ENCODE data around the gene CIDEC.

The CIDEC gene

DNA sequence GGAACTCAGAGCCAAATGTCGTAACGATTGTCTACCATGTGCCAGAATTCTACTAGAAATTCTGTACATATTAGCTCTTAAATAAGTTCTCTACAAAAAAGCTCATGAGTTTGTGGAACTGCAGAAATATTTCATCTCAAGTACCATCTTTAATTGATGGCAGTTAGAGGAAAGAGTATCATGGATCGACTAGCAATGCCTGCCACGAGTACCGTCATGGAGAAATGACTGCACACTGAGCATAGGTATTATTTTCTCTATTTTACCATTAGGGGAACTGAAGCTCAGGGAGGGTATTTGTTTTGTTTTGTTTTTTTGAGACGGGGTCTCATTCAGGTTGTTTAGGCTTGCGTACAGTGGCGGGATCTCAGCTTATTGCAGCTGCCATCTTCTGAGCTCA, 39.0 kb downstream of the CIDEC start:
- no peak for DNase-seq

DNA sequence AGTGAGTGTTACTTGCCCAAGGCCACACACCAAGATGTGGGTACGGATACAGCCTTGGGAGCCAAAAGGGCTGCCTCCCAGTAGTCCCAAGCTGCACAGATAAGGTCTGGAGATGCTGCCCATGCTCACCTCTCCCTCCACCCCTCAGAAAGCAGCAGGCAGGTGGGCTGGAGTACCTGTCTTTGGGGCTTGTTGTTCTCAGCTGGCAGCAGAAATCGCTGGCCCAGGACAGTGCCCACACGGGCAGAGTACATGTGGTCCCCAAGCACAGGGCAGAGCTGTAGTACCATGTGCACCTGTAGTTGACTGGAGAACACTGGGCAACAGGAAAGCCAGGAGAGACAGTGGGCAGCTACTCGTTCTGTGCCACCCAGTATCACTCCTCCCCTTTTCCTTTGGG, 41.2 kb downstream of the CIDEC start:
- no peak for DNase-seq

DNA sequence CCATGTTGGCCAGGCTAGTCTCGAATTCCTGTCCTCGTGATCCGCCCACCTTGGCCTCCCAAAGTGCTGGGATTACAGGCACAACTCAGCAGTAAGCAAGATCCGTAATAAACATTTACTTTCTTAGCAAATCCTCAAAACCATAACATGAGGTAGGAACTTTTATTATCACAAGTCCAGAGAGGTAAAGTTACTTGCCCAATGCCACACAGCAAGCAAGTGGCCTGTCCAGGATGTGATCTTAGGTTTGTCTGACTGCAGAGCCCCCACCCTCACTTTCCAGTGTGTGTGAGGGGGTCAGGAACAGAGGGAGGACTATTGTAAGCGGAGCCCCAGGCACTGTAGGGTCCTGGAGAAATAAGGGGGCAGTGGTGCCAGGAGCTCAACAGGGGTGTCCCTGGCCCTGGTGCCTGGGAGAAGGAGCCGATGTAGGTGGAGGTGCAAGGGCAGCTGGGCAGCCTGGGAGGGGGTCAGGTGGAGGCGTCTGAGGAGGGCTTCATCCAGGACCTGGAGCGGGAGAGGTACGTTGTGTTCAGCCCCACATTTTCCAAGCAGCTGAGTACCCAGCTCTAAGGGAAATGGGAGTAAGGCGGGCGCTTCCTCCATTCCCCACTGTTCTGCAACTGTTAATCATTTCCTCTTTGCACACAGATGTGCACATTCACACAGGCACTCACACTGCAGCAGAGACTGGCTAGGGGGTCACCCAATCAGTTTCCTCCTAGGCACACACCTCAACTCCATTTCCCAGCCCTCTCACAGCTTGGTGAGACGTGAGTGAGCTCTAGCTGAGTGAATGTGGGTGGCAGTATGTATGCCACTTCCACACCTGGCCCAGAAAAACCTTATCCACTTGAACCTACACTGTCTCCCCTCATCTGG, 42.1 kb downstream of the CIDEC start:
- DNase-seq = no peak

DNA sequence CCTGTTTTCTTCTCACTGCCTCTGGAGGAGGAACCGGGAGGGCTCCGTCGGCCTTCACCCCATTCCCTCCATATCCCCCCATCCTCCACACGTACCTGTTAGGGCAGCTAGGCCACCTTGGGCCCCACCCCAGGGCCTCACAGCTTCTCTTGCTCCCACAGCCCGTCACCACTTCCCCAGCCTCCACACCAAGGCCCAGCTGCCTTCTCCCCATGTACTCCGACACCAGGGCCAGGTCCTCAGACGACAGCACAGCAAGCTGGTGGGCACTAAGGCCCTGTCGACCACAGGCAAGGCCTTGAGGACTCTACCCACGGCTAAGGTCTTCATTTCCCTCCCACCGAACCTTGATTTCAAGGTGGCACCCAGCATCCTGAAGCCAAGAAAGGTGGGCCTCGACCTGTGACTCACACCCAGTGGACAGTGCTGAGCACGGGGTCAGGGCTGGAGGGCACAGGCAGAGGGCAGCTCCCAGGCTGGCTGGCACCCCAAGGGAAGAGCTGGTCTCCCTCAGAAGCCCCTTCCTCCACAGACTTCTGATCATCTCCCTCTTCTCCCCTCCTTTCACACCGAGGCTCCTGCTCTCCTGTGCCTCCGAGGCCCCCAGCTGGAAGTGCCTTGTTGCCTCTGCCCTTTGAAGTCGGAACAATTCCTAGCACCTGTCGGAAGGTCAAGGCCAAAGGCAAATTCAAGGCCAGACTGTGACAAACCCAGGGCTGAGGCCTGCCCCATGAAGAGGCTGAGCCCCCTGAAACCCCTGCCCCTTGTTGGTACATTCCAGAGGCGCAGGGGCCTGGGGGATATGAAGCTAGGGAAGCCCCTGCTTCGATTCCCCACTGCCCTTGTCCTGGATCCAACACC, 45.3 kb downstream of the CIDEC start:
- DNase-seq = no peak

DNA sequence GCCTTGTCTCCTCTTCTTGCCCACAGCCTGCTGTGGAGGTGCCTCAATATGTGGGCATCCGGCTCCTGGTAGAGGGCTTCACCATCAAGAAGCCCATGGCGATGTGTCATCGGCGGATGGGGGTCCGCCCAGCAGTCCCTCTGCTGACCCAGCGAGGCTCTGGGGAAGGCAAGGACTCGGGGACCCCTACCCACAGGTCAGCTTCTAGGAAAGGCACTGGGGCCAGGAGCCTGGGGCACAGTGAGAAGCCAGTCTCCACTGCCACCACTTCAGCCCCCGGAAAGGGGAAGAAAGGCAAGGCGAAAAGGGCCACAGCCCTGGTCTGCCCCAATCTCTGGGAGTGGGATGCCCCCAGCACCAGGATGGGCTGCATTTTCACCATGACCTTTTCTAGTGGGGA, 47.0 kb downstream of the CIDEC start:
- no peak for DNase-seq

DNA sequence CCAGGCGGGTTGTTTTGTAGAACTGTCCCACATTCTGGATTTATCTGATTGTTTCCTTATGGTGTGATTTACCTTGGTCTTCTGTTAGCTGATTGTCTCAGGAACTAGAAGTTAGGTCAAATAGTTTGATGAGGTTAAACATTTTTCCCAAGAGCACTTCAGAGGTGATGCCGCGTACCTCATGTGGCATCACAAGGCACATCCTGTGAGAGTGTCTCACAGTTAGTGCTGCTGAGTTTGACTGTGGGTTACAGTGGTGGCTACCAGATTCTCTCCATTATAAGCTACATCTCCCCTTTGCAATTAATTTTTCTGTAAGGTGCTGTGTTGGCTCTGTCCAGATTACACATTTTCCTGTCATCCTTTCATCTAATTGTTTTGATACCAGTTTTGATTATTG, 48.8 kb downstream of the CIDEC start:
- DNase-seq = no peak

DNA sequence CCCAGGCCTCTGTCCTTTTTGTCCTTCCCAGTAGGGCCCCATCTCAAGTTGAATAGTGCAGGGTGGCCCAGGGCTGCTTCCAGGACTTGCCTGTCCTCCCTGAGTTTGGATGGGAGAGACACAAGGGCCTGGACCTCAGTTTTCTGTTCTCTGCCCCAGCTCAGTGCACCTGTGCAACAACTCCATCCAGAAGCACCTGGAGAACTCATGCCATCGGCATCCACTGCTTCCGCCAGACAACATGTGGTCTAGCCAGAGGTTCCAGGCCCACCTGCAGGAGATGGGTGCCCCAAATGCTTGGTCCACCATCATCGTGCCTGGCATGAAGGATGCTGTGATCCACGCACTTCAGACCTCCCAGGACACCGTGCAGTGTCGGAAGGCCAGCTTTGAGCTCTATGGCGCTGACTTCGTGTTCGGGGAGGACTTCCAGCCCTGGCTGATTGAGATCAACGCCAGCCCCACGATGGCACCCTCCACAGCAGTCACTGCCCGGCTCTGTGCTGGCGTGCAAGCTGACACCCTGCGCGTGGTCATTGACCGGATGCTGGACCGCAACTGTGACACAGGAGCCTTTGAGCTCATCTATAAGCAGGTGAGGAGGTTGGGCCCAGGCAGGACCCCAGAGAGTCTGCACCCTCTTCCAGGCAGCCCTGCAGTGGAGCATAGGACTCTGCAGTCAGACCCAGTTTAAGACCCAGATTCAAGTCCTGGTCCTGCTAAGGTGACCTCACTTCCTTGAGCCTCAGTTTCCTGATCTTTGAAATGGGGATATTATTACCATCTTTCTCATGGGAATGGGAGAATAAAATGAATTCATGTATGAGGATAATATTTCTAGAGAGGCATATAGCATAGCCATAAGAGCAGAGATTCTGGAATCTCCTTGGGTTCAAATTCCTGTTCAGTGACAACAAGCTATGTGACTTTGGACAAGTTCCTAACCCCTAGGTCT, 51.0 kb downstream of the CIDEC start:
- no peak for DNase-seq

DNA sequence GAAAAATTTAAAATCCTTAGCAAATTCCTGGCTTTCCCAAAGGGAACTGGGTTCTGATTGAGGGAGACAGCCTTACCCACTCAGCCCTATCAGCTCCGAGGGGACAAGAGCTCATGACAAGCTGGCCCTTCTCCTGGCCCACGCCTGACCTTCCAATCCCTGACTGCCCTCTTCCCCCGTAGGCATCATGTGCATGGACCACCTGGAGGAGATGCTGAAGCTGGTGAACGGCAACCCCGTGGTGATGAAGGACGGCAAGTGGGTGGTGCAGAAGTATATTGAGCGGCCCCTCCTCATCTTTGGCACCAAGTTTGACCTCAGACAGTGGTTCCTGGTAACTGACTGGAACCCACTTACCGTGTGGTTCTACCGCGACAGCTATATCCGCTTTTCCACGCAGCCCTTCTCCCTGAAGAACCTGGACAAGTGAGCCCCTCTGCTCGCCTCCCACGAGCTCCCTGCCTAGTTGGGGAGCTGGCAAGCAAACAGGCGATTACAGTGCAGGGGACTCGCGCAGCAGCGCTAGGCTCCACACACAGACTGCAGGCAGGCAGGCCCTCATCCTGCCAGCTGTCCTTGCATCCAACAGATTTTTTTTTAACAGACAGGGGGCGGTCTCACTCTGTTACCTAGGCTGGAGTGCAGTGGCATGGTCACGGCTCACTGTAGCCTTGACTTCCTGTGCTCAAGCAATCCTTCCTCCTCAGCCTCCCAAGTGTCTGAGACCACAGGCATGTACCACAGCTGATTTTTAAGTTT, 53.1 kb downstream of the CIDEC start:
- no peak for DNase-seq

DNA sequence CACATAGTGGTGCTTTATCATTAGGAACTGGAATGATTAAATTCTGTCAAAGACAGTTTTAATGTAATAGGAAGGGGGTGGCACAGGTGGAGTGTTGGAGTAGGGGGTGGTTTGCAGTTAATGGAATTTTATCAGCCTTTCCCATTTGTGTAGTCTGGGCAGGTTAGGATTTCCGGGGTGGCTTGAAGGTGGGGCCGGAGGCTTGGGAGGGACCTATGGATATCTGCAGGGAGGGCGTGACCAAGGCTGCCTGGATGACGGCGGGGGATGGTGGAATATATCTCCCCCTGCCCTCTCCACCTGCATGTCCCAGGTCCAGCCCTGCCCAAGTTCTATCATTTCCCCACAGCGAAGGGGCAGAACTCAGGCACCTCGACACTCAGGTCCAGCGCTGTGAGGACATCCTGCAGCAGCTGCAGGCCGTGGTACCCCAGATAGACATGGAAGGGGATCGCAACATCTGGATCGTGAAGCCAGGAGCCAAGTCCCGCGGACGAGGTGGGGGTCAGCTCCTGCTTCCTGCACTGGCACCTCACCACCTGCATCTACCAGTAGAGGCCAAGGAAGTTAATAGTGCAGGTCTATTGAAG, 54.5 kb downstream of the CIDEC start:
- DNase-seq = no peak

DNA sequence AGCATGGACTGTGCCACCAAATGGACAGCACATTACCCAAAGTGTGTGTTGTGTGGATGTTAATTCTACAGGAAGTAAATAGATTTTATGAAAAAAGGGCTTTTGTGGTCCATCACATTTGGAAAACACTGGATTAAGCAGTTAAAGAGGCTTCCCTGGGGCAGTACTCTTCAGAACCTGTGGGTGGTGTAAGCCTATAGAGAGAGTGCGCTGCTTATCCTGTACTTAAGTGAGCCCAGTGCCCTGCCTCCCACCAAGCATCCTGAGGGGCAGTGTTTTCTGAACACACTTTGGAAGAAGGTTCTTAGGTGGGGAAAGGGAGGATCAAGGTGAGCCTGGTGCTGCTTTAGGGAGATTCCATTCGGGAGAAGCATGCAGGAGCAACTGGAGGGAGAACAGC, 59.1 kb downstream of the CIDEC start:
- DNase-seq = no peak

DNA sequence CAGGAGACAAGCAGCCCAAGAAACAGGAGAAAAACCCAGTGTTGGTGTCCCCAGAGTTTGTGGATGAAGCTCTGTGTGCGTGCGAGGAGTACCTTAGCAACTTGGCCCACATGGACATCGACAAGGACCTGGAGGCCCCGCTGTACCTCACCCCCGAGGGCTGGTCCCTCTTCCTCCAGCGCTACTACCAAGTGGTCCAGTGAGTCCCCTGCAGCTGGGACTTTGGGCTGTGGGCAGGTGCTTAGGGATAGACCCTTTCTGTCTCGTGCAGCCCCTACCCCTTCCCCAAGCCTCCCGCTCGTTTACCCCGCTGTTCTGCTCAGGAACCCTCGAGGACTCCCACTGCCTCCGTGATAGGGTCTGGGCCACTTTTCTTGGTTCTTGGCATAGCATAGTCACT, 59.5 kb downstream of the CIDEC start:
- DNase-seq = no peak

DNA sequence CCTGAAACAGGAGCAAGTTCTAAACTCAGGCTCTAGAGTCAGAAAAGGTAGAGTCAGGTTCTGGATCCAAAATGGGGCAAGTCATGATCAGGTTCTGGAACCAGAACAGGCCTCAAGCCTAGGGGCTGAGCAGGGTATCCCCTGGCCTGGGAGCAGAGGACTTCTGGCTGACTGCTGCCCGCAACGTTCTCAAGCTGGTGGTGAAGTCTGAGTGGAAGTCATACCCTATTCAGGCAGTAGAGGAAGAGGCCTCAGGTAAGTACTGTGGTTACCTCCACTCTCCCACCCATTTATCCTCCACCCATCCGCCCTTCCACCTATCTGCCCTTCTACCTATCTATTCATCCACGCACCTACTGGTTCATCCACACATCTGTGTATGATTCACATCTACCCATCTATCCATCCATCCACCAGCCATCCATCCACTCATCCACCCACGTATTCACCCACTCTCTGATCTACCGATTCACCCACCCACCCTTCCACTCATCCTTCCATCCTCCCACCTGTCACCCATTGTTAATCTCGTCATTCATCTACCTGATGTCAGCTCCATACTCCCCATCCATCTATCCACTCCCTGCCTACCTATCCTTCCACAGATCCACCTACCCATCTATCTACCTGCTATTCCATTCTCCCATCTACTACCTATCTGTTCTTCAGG, 61.3 kb downstream of the CIDEC start:
- no peak for DNase-seq

DNA sequence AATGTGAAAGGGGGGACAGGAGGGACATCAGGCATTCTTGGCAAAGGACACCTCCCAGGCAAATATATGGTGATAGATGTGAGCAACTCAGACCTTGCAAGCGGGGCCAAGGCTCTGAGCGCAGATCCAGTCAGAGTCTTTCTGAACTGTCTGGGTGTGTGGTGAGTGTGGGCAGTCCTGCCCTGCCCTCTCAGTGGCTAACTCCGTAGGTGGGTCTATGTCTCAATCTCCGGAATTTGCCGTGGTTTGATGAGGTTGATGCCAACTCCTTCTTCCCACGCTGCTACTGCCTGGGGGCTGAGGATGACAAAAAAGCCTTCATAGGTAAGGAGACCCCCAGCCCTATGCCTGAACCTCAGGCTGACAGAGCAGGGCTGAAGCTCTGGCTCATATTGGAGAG, 62.6 kb downstream of the CIDEC start:
- DNase-seq = no peak

All from stimulated activated CD4-positive, alpha-beta T cell treated with anti-CD3 and anti-CD28 coated beads, Interleukin-12 subunit alpha, Interleukin-12 subunit beta, amount 100 ng/mL, for 4 hours (primary cell).